ENCODE results near the gene RASSF3. TPM values are rescaled to one million over a fixed set of nuclear protein-coding genes. Genes with fewer than 3 reads are reported as not detected.
A peak's percentile ranks its signal among the peaks of the same experiment; 100 is the strongest.

Gene RASSF3
- 35.6 TPM for total RNA-seq
- 8.2 TPM for polyA plus RNA-seq (ENCODE audit: insufficient read depth, low read depth, low replicate concordance)
- long read RNA-seq, donor 1, partial matches to known transcripts: 0 of 1 reads
- long read RNA-seq, donor 1, other reads (novel, unspliced or antisense): 0 of 1 reads
- long read RNA-seq, donor 2, transcript RASSF3-204 (5 exons, 3,492 nt): major isoform, 7 of 7 reads
- long read RNA-seq, donor 2, partial matches to known transcripts: 0 of 7 reads
- long read RNA-seq, donor 2, other reads (novel, unspliced or antisense): 0 of 7 reads
- long read RNA-seq, donor 3, partial matches to known transcripts: 0 of 1 reads
- long read RNA-seq, donor 3, other reads (novel, unspliced or antisense): 0 of 1 reads
- long read RNA-seq, donor 4, partial matches to known transcripts: 0 of 2 reads
- long read RNA-seq, donor 4, other reads (novel, unspliced or antisense): 0 of 2 reads
- long read RNA-seq, donor 5: 0 reads
- long read RNA-seq, donor 6: 0 reads
- long read RNA-seq, donor 7, transcript RASSF3-204 (5 exons, 3,492 nt): major isoform, 10 of 19 reads
- long read RNA-seq, donor 7, partial matches to known transcripts: 1 of 19 reads
- long read RNA-seq, donor 7, other reads (novel, unspliced or antisense): 7 of 19 reads
- long read RNA-seq, donor 8, partial matches to known transcripts: 0 of 5 reads
- long read RNA-seq, donor 8, other reads (novel, unspliced or antisense): 0 of 5 reads
- long read RNA-seq, donor 9, partial matches to known transcripts: 0 of 3 reads
- long read RNA-seq, donor 9, other reads (novel, unspliced or antisense): 0 of 3 reads
- long read RNA-seq, donor 10, partial matches to known transcripts: 0 of 3 reads
- long read RNA-seq, donor 10, other reads (novel, unspliced or antisense): 0 of 3 reads

DNA sequence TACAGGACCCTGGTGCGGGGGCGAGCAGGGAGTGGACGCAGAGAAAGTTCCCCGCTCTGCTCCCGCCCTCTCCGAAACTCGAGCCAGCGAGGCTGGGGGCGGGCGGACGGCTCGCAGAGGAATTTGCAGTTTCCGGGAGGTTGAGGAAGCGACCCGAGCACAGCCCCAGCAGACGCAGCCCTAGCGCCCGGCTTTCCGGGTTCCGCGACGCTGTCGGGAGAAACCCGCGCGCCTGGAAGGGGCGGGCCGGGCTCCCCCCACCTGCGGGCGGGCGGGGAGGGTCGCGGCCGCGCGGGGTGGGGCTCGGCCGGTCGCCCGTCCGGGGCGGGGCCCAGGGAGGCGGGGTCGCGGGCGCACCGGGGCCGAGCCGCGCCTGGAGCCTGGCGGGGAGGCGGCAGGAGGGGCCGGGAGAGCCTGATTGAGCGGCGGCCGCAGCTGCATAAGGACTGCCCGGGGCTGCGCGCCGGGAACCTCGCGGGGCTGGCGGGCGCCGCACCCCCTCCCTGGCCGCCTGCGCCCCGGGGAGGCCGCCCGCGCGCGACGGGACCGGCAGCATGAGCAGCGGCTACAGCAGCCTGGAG, at the start of gene RASSF3:
TSS of gene RASSF3 (plus strand) at position 417 of the 581 bp plus-strand sequence. CDS start at position 555, 138 bp downstream.
- FAIRE-seq: no peak
- Histone ChIP-seq H3K27me3 (ENCODE audit: control insufficient read depth, insufficient read depth, low read length) (no peaks in the 10 kb centered on the region), H3K4me1 (ENCODE audit: control insufficient read depth in 2 of 3, insufficient read depth in 2 of 3, low read depth in 1 of 3, low read length in 3 of 3) (no peaks in the 10 kb centered on the region), H3K36me3 (ENCODE audit: control insufficient read depth in 2 of 3, insufficient read depth in 3 of 3, low read length in 3 of 3) (no peaks in the 10 kb centered on the region), H3K9ac (ENCODE audit: low read length in 3 of 3) (peak within 1 kb of the TSS; percentile 62 to 73 (median 63)), H3K27ac (ENCODE audit: low read depth in 2 of 2, low read length in 2 of 2) (peak within 1 kb of the TSS; percentile 81 to 92), H3K4me3 (ENCODE audit: low read length in 3 of 3) (peak within 1 kb of the TSS; percentile 69 to 82 (median 72)), H3K9me3 (ENCODE audit: control insufficient read depth in 2 of 3, insufficient read depth in 1 of 3, low read length in 3 of 3) (no peaks in the 10 kb centered on the region)
- DNase-seq: peak; percentile 82 to 92 (median 88)
- TF ChIP-seq, protein P1, sequence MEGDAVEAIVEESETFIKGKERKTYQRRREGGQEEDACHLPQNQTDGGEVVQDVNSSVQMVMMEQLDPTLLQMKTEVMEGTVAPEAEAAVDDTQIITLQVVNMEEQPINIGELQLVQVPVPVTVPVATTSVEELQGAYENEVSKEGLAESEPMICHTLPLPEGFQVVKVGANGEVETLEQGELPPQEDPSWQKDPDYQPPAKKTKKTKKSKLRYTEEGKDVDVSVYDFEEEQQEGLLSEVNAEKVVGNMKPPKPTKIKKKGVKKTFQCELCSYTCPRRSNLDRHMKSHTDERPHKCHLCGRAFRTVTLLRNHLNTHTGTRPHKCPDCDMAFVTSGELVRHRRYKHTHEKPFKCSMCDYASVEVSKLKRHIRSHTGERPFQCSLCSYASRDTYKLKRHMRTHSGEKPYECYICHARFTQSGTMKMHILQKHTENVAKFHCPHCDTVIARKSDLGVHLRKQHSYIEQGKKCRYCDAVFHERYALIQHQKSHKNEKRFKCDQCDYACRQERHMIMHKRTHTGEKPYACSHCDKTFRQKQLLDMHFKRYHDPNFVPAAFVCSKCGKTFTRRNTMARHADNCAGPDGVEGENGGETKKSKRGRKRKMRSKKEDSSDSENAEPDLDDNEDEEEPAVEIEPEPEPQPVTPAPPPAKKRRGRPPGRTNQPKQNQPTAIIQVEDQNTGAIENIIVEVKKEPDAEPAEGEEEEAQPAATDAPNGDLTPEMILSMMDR (IDR thresholded peaks at IDR 0.05; ENCODE audit: borderline replicate concordance, extremely low read depth, insufficient read depth): no peak
- intact Hi-C loops (cut with DNase I): no loop called here

DNA sequence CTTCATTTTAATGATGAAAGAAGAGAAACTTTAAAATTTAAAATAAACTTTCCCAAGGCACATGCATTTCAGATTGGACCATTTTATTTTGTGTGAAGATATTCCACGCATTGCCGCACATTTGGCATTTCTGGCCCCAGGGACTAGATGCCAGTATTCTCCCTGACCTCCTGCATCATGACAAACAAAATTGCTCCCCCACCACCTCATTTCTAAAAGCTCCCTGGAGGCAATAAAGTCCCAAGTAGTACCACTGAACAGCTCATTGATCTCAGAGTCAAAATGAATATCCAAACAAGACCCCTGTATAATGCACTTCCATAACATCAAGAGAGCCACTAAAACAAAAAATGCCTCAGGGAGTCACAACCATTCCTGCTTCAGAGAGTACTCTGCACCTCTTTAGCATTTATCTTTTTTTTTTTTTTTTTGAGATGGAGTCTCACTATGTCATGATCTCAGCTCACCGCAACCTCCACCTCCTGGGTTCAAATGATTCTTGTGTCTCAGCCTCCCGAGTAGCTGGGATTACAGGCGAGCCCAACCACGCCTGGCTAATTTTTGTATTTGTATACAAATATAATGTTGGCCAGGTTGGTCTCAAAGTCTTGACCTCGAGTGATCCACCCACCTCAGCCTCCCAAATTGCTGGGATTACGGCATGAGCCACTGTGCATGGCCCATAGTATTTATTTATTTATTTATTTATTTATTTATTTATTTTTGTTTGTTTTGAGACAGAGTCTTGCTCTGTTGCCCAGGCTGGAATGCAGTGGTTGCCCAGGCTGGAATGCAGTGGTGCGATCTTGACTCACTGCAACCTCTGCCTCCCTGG, 48.8 kb upstream of the RASSF3 start:
- Histone ChIP-seq H3K9me3 (ENCODE audit: control insufficient read depth in 2 of 3, insufficient read depth in 1 of 3, low read length in 3 of 3) (no peaks in the 10 kb centered on the region), H3K36me3 (ENCODE audit: control insufficient read depth in 2 of 3, insufficient read depth in 3 of 3, low read length in 3 of 3) (no peaks in the 10 kb centered on the region), H3K4me3 (ENCODE audit: low read length in 3 of 3) (no peak overlapping the region), H3K4me1 (ENCODE audit: control insufficient read depth in 2 of 3, insufficient read depth in 2 of 3, low read depth in 1 of 3, low read length in 3 of 3) (no peaks in the 10 kb centered on the region), H3K9ac (ENCODE audit: low read length in 3 of 3) (no peak overlapping the region), H3K27me3 (ENCODE audit: control insufficient read depth, insufficient read depth, low read length) (no peaks in the 10 kb centered on the region), H3K27ac (ENCODE audit: low read depth in 2 of 2, low read length in 2 of 2) (no peak overlapping the region)
- TF ChIP-seq, protein P1 (IDR thresholded peaks at IDR 0.05; ENCODE audit: borderline replicate concordance, extremely low read depth, insufficient read depth): no peak
- no peak for DNase-seq
- FAIRE-seq: no peak
- intact Hi-C loops (cut with DNase I): no loop called here

- DNase-seq (no peak), FAIRE-seq (no peak)
- TF ChIP-seq, protein P1 (IDR thresholded peaks at IDR 0.05; ENCODE audit: borderline replicate concordance, extremely low read depth, insufficient read depth): no peak
- no peak overlapping the region for H3K9ac ChIP-seq (ENCODE audit: low read length in 3 of 3)
- H3K27me3 ChIP-seq (ENCODE audit: control insufficient read depth, insufficient read depth, low read length): no peaks in the 10 kb centered on the region
- H3K4me3 ChIP-seq (ENCODE audit: low read length in 3 of 3): no peak overlapping the region
- no peaks in the 10 kb centered on the region for H3K36me3 ChIP-seq (ENCODE audit: control insufficient read depth in 2 of 3, insufficient read depth in 3 of 3, low read length in 3 of 3)
- H3K9me3 ChIP-seq (ENCODE audit: control insufficient read depth in 2 of 3, insufficient read depth in 1 of 3, low read length in 3 of 3): no peaks in the 10 kb centered on the region
- intact Hi-C loops (cut with DNase I): no loop called here
- no peak overlapping the region for H3K27ac ChIP-seq (ENCODE audit: low read depth in 2 of 2, low read length in 2 of 2)
- no peaks in the 10 kb centered on the region for H3K4me1 ChIP-seq (ENCODE audit: control insufficient read depth in 2 of 3, insufficient read depth in 2 of 3, low read depth in 1 of 3, low read length in 3 of 3)
Measured at GRCh38 chr12:64566122-64566521, 44.2 kb upstream of the RASSF3 start.
